ENCODE results near the gene SYT7. TPM values are rescaled to one million over a fixed set of nuclear protein-coding genes. Genes with fewer than 3 reads are reported as not detected.
A peak's percentile ranks its signal among the peaks of the same experiment; 100 is the strongest.

SYT7 gene
- total RNA-seq, 1 donor from 2014 or later, result 93.6 TPM

DNA sequence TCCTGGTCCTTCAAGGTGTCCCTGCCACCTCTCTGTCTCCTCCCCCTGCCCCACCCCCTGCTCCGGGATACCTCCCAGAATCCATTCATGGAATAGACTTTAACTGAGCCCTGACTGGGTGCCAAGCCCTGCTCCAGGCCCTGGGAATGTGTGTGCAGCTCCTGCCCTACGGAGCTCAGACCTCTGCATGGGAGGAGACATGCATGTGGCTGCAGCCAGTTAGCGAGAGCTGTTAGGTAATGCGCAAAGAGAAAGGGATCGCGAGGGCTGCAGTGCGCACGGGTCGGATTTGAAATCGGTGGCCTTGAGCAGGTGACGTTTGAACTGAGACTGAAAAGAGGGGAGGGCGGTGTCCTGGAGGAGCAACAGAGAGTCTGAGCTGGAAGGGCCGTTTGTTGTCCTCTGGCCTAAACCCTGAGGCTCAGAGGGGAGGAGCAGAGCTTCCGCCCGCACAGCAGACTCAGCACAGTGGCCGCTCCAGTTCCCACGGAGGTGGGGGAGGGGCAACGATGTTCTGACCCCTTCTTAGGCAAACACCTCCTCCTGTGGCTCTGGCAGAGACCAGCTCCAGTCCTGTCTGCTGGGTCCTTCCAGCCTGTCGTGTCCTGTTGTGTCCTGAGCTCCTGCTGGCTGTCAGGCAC, 92.1 kb downstream of the SYT7 start:
- peak overlapping the region; percentile 81 for H3K4me3 Mint-ChIP-seq (ENCODE audit: unreplicated experiment)
- DNase-seq, result peak; percentile 77

GRCh38 chr11:61487342-61488025, 93.4 kb downstream of the SYT7 start:
- H3K4me1 Mint-ChIP-seq (ENCODE audit: low read depth, unreplicated experiment), result peaks cover 43% of the 10 kb centered on the region
- no peak overlapping the region for H3K27ac Mint-ChIP-seq (ENCODE audit: unreplicated experiment)
- no peaks in the 10 kb centered on the region for H3K36me3 Mint-ChIP-seq (ENCODE audit: unreplicated experiment)
- peaks cover 20% of the 10 kb centered on the region for H3K27me3 Mint-ChIP-seq (ENCODE audit: unreplicated experiment)
- DNase-seq, result no peak
- H3K4me3 Mint-ChIP-seq (ENCODE audit: unreplicated experiment), result no peak overlapping the region
- peaks cover 13% of the 10 kb centered on the region for H3K9me3 Mint-ChIP-seq (ENCODE audit: unreplicated experiment)
- TF ChIP-seq, protein P1, sequence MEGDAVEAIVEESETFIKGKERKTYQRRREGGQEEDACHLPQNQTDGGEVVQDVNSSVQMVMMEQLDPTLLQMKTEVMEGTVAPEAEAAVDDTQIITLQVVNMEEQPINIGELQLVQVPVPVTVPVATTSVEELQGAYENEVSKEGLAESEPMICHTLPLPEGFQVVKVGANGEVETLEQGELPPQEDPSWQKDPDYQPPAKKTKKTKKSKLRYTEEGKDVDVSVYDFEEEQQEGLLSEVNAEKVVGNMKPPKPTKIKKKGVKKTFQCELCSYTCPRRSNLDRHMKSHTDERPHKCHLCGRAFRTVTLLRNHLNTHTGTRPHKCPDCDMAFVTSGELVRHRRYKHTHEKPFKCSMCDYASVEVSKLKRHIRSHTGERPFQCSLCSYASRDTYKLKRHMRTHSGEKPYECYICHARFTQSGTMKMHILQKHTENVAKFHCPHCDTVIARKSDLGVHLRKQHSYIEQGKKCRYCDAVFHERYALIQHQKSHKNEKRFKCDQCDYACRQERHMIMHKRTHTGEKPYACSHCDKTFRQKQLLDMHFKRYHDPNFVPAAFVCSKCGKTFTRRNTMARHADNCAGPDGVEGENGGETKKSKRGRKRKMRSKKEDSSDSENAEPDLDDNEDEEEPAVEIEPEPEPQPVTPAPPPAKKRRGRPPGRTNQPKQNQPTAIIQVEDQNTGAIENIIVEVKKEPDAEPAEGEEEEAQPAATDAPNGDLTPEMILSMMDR (IDR thresholded peaks at IDR 0.05; ENCODE audit: partially characterized antibody, unreplicated experiment), result no peak

More for the DNA sequence above, 92.1 kb downstream of the SYT7 start:
- Mint-ChIP-seq H3K9me3 (ENCODE audit: unreplicated experiment) (peaks cover 13% of the 10 kb centered on the region), H3K27me3 (ENCODE audit: unreplicated experiment) (peaks cover 20% of the 10 kb centered on the region), H3K36me3 (ENCODE audit: unreplicated experiment) (no peaks in the 10 kb centered on the region), H3K4me1 (ENCODE audit: low read depth, unreplicated experiment) (peaks cover 46% of the 10 kb centered on the region), H3K27ac (ENCODE audit: unreplicated experiment) (peak overlapping the region; percentile 96)
- TF ChIP-seq, protein P1 (IDR thresholded peaks at IDR 0.05; ENCODE audit: partially characterized antibody, unreplicated experiment), result no peak

GRCh38 chr11:61486779-61487178, 94.1 kb downstream of the SYT7 start:
- Mint-ChIP-seq H3K9me3 (ENCODE audit: unreplicated experiment) (peaks cover 9% of the 10 kb centered on the region), H3K27me3 (ENCODE audit: unreplicated experiment) (peaks cover 16% of the 10 kb centered on the region), H3K36me3 (ENCODE audit: unreplicated experiment) (no peaks in the 10 kb centered on the region), H3K4me3 (ENCODE audit: unreplicated experiment) (no peak overlapping the region), H3K4me1 (ENCODE audit: low read depth, unreplicated experiment) (peaks cover 40% of the 10 kb centered on the region), H3K27ac (ENCODE audit: unreplicated experiment) (no peak overlapping the region)
- no peak for DNase-seq
- TF ChIP-seq, protein P1 (IDR thresholded peaks at IDR 0.05; ENCODE audit: partially characterized antibody, unreplicated experiment), result no peak

GRCh38 chr11:61486011-61486620, 94.8 kb downstream of the SYT7 start:
- H3K27me3 Mint-ChIP-seq (ENCODE audit: unreplicated experiment), result peaks cover 16% of the 10 kb centered on the region
- H3K27ac Mint-ChIP-seq (ENCODE audit: unreplicated experiment), result no peak overlapping the region
- no peaks in the 10 kb centered on the region for H3K36me3 Mint-ChIP-seq (ENCODE audit: unreplicated experiment)
- TF ChIP-seq, protein P1 (IDR thresholded peaks at IDR 0.05; ENCODE audit: partially characterized antibody, unreplicated experiment), result no peak
- H3K4me1 Mint-ChIP-seq (ENCODE audit: low read depth, unreplicated experiment), result peaks cover 46% of the 10 kb centered on the region
- DNase-seq, result no peak
- no peak overlapping the region for H3K4me3 Mint-ChIP-seq (ENCODE audit: unreplicated experiment)
- peaks cover 9% of the 10 kb centered on the region for H3K9me3 Mint-ChIP-seq (ENCODE audit: unreplicated experiment)

- Mint-ChIP-seq H3K36me3 (ENCODE audit: unreplicated experiment) (no peaks in the 10 kb centered on the region), H3K4me3 (ENCODE audit: unreplicated experiment) (no peak overlapping the region), H3K4me1 (ENCODE audit: low read depth, unreplicated experiment) (peaks cover 46% of the 10 kb centered on the region), H3K27ac (ENCODE audit: unreplicated experiment) (no peak overlapping the region), H3K9me3 (ENCODE audit: unreplicated experiment) (peaks cover 7% of the 10 kb centered on the region), H3K27me3 (ENCODE audit: unreplicated experiment) (peaks cover 13% of the 10 kb centered on the region)
- TF ChIP-seq, protein P1 (IDR thresholded peaks at IDR 0.05; ENCODE audit: partially characterized antibody, unreplicated experiment), result no peak
- DNase-seq, result no peak
These were observed 95.8 kb downstream of the SYT7 start for GRCh38 chr11:61485080-61485479.

Measured in glutamatergic neuron (in vitro differentiated cells).